ENCODE data around the gene PMAIP1.

PMAIP1 gene

DNA sequence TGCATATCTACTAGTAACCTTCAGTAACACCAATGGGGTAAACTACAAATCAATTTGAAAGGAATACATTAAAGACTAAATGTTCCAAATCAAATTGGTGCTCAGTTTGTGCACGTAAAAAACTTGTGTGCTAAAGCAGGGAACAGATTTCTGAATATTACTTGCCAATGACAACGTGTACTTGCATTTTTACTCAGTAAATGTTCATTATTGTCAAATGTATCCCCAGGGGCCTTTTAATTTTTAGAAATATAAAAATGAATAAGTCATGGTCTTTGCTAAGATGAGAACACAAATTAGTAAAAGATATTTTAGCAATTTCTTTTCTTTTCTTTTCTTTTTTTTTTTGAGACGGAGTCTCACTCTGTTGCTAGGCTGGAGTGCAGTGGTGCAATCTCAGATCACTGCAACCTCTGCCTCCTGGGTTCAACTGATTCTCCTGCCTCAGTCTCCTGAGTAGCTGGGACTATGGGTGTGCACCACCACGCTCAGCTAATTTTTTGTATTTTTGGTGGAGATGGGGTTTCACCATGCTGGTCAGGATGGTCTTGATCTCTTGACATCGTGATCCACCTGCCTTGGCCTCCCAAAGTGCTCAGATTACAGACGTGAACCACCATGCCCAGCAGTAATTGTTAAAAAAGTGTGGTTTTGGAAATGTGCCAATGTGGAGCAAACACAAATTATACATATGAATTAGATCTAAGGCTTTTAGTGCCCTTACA is 52.6 kb downstream of the PMAIP1 start:
- no peak for DNase-seq (ENCODE audit: low read depth in 2 of 2)
